COR-L47 (cell line): ENCODE results near the gene CD14.
"Not testable (repeated sequence)": the region's sequence is repeated elsewhere in the genome, so short reads cannot be mapped to it uniquely, and the experiment has no call there.

ENCODE experiments used
- DNase-seq: peaks from one replicate; lab custom pipeline; 2025; lab: John Stamatoyannopoulos, UW

Gene CD14

DNA sequence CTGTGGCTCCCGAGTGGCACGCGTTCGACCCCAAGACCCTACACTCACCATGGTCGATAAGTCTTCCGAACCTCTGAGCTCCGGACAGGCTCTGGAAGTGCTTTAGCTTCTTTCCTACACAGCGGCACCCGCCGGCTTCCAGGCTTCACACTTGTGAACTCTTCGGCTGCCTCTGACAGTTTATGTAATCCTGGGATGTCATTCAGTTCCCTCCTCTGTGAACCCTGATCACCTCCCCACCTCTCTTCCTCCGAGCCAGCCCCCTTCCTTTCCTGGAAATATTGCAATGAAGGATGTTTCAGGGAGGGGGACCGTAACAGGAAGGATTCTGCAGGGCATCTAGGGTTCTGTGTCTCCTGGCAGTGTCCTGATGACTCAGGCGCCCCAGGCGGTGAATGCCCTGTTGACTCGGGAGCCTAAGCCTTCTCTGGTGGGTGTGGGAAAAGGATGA lies at the start of gene CD14:
CD14 (minus strand) TSS at position 155 of the 451 bp plus-strand sequence; CDS start at position 51, 104 bp downstream.
- no peak for DNase-seq

DNA sequence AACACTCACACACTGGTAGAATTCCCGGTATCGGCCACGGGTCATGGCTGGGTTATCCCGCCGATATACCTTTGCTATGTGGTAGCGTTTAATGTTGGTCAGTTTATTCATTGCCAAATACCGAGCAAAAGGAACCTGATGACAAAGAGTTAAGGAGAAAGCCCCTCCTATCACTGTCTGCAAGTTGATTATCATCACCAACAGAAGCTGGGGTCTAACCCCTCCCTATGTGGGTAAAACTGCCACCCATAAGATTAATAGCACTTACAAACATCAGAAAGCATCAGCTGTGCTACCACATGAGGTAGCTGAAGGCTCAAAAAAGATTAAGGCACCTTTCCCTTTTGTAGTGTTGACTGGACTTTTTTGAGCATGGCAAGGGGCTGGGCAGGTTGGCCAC lies 46.0 kb upstream of the CD14 start:
- no peak for DNase-seq

DNA sequence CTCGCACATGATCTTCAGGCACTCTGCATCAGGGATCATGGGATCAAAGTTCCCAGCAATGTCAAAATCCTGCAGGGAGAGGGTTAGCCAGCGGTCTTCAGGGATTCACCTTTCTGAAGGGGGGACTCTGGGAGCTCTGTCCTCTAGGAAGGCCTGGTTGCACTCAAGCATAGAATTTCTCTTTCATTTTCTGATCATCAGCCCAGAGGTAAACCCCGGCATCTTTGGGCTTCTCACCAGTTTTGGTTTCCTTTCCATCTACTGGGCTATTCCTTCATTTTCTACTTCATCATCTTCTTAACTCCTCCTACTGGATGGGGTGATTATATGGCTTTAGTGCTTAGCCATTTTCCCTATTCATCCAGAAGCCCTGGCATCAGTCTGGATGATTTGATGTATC lies 45.0 kb upstream of the CD14 start:
- DNase-seq: no peak

DNA sequence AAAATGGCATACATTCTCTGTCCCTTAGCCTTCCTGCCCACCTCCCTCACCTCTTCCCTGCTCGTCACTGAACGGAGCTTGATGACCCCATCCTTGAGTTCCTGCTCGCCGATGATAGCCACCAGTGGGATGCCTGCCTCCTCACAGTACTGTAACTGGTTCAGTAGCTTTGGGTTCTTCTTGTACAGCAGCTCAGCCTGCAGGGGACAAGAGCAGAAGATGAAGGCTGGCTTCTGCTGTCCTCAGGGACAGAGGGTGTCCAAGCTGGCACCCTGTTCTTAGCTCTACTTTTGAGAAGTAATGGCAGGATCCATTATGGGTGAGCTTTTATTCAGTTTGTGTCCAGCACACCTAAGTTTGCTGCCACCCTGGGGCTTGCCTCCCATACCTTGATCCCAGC lies 41.7 kb upstream of the CD14 start:
- DNase-seq: no peak

DNA sequence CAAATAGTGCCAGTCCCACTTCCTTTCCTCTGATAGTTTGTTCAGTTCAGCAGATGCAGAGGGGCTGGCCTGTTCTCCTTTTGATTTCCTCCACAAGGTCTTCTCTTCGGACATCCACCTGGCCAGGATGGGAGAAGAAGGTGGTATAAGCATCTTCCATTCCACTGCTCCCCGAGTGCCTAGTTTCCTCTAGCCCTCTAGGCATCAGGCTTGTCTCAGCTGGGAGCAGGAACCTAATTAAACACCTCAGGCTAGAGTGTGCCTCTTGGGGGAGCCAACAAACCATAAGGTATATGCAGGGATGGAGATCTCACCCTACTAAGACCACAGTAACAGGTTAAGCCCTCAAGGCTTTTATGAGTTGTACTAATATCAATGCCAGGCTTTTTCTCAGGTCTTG lies 41.2 kb upstream of the CD14 start:
- DNase-seq: no peak

DNA sequence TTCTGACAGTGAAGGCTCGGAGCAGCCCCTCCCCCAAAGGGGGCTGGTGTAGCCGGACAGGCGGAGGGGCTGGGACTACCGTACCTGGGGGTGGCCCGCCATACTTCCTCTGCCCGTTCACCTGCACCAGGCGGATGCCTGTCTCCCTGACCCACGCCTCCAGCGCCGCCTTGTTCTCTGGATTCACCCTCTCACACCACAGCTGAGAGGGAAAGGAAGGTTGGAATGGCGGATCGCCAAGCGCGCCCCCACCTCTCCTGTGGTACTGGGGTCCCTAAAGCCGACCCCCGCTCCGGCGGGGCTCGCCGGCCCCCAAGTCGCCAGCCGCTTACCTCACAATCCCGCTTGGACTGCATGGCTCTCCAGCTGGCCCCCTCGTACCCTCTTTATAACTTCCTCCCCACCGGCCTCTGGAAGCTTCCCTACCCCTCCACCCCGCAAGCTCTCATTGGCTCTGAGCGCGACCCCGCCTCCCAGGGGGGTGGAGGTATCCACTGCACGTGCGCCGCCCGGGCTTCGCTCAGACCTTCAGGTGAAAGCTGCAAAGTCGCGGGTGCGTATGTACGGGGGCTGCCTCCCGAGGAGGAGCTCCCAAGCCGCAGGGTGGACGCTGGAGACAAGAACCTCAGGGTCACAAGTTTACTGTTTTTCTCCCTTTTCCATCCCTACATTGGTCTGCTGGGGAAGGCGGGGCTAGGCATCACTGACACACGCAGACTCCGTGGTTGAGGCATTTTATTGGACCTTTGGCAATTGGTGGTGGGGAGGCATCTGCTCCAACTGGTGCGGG lies 40.4 kb upstream of the CD14 start, which contains the start of gene DND1:
DND1 (minus strand) TSS at position 390 of the 790 bp plus-strand sequence; CDS start at position 356, 34 bp downstream.
- no peak for DNase-seq

DNA sequence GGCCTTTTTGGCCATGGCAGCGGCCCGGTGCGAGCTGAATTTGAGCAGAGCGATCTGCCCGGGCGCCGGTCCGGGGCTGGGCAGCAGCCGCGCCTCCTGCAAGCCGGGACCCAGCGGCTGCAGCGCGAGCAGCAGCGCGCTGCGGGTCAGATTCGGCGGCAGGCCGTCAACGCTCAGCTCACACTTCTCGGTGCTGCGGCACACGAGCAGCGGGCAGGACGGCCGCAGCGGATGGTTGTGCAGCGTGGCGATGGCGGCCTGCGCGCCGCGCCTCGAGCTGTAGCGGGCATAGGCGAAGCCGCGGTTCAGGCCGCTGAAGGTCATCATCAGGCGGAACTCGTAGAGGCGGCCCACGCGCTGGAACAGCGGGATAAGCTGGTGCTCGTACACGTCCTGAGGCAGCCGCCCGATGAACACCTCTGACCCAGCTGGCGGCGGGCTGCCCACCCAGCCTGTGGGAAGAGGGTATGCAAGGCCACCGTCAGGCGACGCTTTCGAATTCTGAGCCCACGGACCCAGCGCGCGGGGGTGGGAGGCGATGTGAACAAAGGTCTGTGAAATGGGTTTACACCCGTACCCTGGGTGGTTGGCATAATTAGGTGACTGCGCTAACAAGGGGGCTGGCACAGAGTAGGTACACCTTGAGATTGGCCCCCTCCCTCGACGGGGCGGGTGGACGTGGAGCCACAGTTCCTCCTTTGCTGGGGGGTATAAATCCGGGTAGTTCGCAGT lies 39.6 kb upstream of the CD14 start:
- DNase-seq: no peak

DNA sequence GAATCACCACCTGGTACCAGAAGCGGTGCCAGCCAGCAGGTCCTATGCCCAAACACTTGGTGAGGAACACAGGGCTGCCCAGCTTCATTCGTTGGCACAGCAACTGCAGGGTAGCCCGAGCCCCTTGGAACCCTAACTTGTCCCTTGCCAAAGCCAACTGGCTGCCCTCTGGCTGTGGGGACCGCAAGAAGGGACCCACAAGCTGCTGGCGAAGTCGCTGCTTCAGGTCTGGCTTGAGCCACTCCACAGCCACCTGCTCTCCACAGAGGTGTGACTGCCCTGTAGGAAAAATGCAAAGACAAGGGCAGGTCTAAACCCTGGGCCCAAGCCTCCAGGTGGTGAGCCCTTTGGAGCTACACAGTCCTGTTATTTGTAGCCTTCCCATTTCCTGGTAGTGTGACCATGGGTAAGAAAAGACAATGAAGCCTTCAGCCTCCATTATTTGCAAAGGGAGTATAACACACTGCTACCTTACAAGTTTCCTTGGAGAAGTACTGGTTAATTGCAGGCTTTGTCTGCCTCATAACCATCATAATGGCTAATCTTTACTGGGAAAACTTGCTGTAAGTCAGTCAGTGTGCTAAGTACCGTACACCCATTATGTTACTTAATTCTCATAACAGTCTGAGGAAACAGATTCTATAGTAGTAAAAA lies 38.6 kb upstream of the CD14 start:
- no peak for DNase-seq

DNA sequence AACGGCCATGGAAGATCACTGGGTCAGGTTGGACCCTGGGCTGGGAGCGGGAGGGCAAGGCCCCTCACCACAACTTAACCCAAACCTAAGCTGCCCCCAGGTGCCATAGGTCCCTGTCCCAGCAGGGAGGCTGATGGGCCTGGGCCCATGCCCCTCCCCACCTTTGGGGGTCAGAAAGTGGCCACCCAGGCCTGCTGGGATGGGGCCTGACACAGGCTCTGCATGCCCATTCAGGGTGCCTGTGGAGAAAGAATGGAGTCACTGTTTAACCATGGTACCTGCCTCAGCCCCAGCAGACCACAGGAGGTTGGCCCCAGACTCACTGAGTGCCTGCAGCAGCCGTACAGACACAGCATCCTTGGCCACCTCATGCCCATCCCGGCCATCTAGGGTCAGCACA lies 38.1 kb upstream of the CD14 start:
- DNase-seq: not testable (repeated sequence)

DNA sequence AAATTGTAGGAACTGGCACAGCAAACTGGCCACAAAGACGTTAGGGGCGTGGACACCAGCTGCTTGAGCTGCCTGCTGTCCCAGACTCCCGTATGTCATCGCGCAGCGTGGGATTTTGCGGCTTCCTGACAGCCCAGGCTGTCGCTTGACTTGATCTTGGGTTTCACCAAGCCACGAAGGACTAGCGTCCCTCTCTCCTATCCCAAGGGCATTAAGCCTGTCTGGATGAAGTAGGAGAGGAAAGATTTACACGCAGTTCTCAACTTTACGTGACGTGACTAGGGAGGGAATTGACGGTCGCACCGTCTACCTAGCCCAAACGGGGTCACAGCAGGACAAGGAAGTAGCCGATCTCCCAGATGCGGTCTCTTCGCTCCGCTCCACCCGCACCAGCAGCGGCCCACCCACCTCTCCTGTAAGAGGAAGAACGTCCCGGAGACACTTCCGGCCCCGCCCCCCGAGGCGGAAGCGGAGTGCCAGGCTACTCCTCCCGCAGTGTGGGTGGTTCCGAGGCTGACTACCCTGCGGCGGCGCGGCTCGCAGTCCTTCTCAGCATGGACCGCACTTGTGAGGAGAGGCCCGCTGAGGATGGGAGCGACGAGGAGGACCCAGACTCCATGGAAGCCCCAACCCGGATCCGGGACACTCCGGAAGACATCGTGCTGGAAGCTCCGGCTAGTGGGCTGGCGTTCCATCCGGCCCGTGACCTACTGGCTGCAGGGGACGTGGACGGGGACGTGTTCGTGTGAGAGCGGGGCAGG lies 31.6 kb upstream of the CD14 start, which contains the start of gene WDR55:
WDR55 (plus strand) TSS at position 546 of the 761 bp plus-strand sequence; CDS start at position 555, 9 bp downstream.
- DNase-seq: peak; percentile 90

DNA sequence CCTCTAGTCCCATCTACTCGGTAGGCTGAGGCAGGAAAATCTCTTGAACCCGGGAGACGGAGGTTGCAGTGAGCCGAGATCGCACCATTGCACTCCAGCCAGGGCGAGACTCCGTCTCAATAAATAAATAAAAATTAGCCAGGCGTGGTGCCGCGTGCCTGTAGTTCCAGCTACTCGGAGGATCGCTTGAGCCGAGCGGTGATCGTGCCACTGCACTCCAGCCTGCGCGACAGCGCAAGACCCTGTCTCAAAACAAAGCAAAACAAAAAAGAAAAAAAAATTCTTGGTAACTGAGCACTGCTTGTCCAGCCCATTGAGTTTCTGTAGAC lies 31.0 kb upstream of the CD14 start:
- DNase-seq: no peak

DNA sequence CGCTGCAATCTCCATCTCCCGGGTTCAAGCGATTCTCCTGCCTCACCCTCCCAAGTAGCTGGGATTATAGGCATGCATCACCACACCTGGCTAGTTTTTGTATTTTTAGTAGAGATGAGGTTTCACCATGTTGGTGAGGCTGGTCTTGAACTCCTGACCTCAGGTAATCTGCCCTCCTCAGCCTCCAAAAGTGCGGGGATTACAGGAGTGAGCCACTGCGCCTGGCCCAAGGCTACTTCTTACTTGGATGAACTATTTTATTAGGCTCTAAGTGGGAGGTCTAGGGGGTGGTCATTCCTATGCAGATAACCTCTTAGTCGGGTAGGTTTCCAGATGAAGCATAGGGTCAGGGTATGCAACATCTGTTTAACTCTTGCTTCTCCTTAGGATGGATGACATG lies 27.4 kb upstream of the CD14 start:
- DNase-seq: not testable (repeated sequence)

DNA sequence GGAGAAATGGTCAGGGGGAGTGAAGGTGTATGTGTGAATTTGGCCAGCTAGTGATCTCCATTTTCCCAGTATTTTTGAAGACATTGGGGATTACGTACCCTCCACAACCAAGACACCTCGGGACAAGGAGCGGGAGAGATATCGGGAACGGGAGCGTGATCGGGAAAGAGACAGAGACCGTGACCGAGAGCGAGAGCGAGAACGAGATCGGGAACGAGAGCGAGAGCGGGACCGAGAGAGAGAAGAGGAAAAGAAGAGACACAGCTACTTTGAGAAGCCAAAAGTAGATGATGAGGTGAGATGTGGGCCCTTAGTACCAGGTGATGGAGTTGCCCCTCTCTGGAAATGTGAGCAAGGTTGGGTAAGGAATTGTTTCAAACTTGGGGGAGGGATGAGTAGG lies 25.9 kb upstream of the CD14 start:
- no peak for DNase-seq

DNA sequence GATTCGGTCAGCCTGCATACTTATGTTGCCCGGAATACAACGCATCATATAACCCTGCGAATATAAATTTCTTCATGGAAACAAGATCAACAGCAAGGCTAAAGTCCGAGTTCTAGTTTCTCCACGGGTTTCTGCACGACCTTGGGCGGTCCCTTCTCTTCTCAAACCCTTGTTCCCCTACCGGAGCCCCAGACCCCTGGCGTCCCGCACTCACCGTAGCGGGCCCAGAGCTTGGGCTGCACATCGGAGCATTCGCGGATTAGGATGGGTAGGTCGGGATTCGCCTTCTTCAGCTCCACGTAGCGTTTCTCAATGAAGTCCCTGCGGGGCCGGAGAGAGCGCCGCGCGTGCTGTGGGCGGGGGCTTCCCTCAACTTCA lies 14.1 kb upstream of the CD14 start:
- no peak for DNase-seq

DNA sequence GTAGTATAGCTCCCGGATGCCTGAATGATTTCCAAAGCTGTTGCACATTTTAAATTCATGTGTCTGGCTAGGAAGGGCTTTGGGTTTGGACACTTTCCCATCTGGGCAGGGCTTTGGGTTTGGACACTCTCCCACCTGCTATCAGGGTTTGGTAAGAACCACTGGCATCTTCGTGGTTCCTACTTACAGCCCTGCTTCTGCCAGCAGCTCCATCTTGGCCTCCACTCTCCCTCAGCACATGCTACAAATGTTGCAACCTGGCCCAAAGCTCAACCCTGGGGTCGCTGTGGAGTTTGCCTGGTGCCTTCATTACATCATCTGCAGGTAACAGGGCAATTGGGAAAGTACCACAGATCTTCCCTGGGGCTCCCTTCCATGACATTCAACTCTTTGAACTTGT lies 9.7 kb upstream of the CD14 start:
- DNase-seq: no peak

DNA sequence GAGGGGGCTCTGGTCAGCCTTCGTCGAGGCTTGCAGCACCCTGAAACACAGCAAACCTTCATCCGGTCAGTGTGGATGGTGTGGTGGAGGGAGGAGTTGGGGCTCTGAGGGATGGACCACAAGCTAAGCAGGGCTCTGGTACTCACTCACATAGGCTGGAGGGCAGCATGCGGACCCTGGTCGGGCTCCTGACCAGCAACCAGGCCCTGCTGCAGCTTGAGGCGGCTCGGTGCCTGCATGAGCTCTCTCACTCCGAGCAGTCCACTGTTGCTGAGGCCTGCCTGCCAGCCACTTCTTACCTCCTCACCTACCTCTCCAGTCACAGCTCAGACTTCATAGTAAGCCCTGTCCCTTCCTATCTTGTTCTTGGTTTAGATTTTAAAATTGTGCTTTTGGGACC lies 8.7 kb upstream of the CD14 start:
- no peak for DNase-seq

DNA sequence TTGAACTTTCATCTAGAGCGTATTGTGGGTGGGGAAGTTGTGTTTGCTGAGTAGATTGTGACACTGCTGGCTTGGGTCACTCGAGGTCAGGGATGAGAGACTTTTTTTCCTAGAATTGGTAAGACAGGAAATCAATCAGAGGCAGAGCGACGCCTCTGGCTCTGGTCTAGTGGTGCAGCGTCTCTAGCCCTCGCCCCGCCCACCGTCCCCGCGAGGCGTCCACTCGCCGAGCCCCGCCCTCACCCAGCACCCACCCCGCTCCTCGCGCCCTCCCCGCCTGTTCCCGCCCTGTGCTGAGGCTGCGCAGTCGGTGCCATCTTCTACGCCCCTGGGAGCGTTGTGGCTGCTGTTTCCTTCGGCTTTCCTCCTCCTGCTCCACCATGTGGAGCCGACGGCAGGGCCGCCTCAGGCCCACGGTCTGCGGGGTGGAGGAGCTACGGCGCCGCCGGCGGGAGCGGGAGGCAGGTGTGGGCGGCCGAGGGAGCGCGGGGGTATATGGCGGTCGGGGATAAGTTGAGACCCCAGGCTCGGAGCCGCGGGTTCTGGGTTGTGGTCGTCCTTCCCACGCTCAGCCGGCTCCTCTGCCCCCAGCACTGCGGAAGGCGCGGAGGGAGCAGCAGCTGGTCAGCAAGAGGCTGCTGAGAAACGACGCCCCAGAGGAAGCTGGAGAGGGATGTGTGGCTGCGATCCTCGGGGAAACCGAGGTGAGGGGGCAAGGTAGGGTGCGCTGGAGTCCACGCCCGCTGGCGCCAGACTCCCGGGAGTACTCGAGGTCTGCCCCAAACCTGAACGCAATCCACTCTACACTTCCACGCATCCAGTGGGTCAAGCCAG lies 6.4 kb upstream of the CD14 start, which contains the start of gene TMCO6:
TMCO6 (plus strand) TSS at position 304 of the 834 bp plus-strand sequence; CDS start at position 381, 77 bp downstream.
- peak; percentile 95 for DNase-seq

DNA sequence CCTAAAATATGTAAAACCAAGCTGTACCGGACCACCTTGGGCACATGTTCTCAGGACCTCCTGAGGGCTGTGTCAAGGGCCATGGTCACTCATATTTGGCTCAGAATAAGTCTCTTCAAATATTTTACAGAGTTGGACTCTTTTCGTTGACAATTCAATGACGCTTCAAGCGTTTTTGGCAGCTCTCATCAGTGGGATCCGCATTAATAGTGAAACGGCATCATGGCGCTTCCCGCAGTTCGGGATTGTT lies 5.8 kb upstream of the CD14 start:
- not testable (repeated sequence) for DNase-seq

DNA sequence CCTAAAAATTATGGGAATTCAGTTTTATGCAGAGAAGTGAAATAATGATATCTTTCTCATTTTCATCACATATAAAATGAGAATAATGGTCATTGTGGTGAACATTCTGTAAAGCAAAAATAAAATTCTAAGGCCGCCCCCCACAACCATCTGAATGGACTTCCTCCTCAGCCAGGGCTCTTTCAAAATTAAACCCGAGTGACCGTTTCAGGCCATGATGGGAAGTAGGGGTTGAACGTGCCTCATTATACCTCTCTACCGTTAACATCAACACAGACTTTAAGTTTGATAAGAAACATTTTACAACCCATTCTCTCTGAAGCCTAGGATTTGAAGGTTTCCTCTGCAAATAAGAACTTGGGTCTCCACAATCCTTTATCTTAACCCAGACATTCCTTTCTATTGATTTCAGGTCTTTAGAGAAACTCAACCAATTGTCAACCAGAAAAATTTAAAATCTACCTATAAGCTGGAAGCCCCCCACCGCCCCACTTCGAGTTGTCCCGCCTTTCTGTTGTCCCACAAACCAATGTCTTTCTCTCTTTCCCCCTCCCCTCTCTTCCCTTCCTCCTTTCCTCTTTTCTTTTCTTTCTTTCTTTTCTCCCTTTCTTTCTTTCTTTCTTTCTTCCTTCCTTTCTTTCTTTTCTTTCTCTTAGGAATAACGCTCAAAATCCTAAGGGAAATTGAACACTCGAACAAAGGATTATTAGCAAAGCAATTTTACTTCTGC lies 4.6 kb upstream of the CD14 start:
- no peak for DNase-seq
